Activated CD8-positive, alpha-beta T cell treated with anti-CD3 and anti-CD28 coated beads for 36 hours (primary cell): ENCODE measurements around the gene MYPOP. TPM values are rescaled to one million over a fixed set of nuclear protein-coding genes. Genes with fewer than 3 reads are reported as not detected.

Experiments
- ATAC-seq: fragments of 200-7000 bp; cut with Tn5 transposase; one replicate; pipeline ENCODE4 v1.10.0; 2021; ENCODE audit warnings: mild to moderate bottlenecking, moderate library complexity
- CTCF ChIA-PET: fragments of 350-600 bp; sonication (Branson Sonifier 250); formaldehyde crosslinking; loops from one replicate; lab custom pipeline; 2021; ENCODE audit warnings: antibody characterized with exemption; lab: Charles Lee
- POLR2A ChIA-PET: fragments of 350-600 bp; sonication (Branson Sonifier 250); formaldehyde crosslinking; loops from one replicate; lab custom pipeline; 2021; ENCODE audit warnings: antibody characterized with exemption; lab: Charles Lee
- DNase-seq: peaks from one replicate; pipeline ENCODE4 v3.0.0-alpha.2; 2020
- H3K27ac Mint-ChIP-seq: one replicate; pipeline ENCODE4 v1.8.0; 2021; ENCODE audit warnings: mild to moderate bottlenecking, mixed read lengths
- H3K27me3 Mint-ChIP-seq: one replicate; pipeline ENCODE4 v1.8.0; 2021; ENCODE audit warnings: mixed read lengths
- H3K36me3 Mint-ChIP-seq: one replicate; pipeline ENCODE4 v1.8.0; 2021; ENCODE audit warnings: low read depth, mixed read lengths
- H3K4me1 Mint-ChIP-seq: one replicate; pipeline ENCODE4 v1.8.0; 2021; ENCODE audit warnings: low read depth, mixed read lengths
- H3K4me3 Mint-ChIP-seq: one replicate; pipeline ENCODE4 v1.8.0; 2021; ENCODE audit warnings: mild to moderate bottlenecking, moderate library complexity, mixed read lengths
- H3K9me3 Mint-ChIP-seq: one replicate; pipeline ENCODE4 v1.8.0; 2021; ENCODE audit warnings: mixed read lengths
- CTCF ChIP-seq: fragments of 200-600 bp; IDR thresholded peaks from one replicate; pipeline ENCODE4 v1.8.0; 2022; ENCODE audit warnings: antibody characterized with exemption, mild to moderate bottlenecking
- intact Hi-C: fragments of 100-400 bp; cut with micrococcal nuclease; formaldehyde crosslinking; loops from one replicate; pipeline ENCODE4 v1.10.0; 2022
- total RNA-seq, 2 experiments: library from RNA; stranded (reverse); gene quantifications; one replicate each; pipeline ENCODE4 v1.2.3, GENCODE V29; 2021

Gene MYPOP
- total RNA-seq, 2 experiments from 2014 or later, result 4.1 to 5.0 TPM

DNA sequence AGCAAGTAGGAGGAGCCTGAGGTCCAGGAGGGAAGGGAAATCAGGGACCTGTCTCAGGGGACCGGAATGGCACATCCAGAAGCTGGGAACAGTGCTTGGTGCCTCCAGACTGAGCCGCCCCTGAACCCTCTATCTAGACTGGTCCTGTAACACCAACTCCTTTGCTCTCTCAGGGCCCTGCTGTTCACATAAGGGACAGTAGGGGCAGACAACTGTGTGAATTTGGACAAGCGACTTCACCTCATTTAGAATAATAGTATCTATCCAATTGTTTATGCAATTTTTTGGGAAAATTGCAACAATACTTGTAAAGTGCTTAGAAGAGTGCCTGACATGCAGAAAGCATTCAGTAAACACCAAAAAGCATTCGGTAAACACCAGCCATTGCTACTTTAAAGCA is 53.5 kb downstream of the MYPOP start:
- ATAC-seq, result peak; percentile 47
- H3K4me3 Mint-ChIP-seq, result no peak overlapping the region
- H3K9me3 Mint-ChIP-seq, result no peaks in the 10 kb centered on the region
- intact Hi-C loops, result no loop called here
- no peak for TF ChIP-seq CTCF
- no peak overlapping the region for H3K27ac Mint-ChIP-seq
- peaks cover 55% of the 10 kb centered on the region for H3K36me3 Mint-ChIP-seq
- no peaks in the 10 kb centered on the region for H3K27me3 Mint-ChIP-seq
- no peaks in the 10 kb centered on the region for H3K4me1 Mint-ChIP-seq
- ChIA-PET CTCF (interaction anchor here (0.7 to 1.7 kb wide), 2 partner anchors 79 to 649 kb away, joined by 3 to 6 read pairs; partner anchors contain the start of gene SIX5), POLR2A (no interaction called here)
- peak; percentile 10 for DNase-seq

DNA sequence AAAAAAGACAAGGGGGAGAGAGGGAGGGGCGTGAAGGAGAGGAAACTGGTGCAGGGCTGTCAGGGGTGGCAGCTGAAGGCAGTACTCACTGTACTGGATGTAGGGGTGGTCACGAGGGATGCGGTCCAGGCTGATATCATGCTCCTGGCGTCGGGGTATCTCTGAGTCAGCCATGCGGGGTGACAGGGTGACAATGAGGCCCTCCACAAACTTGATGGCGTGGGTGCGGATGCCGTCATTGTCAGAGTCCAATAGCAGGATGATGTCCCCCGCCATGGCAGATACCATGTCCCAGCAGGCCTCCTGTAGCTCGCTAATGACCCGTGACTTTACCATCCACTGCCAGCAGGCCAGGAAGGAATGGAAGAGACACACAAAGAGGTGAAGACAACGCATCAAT is 54.8 kb downstream of the MYPOP start:
- Mint-ChIP-seq H3K27me3 (no peaks in the 10 kb centered on the region), H3K4me3 (no peak overlapping the region), H3K9me3 (no peaks in the 10 kb centered on the region), H3K27ac (no peak overlapping the region), H3K36me3 (peaks cover 58% of the 10 kb centered on the region), H3K4me1 (no peaks in the 10 kb centered on the region)
- ChIA-PET POLR2A (interaction anchor here (0.6 kb wide), 1 partner anchor 373 kb away, joined by 3 read pairs; no protein-coding TSS in a partner anchor), CTCF (interaction anchor here (1.1 to 2.0 kb wide), 3 partner anchors 16 to 49 kb away, joined by 3 to 8 read pairs (median 4); no protein-coding TSS in a partner anchor)
- ATAC-seq (no peak), DNase-seq (no peak)
- TF ChIP-seq CTCF, result no peak
- intact Hi-C loops, result no loop called here

DNA sequence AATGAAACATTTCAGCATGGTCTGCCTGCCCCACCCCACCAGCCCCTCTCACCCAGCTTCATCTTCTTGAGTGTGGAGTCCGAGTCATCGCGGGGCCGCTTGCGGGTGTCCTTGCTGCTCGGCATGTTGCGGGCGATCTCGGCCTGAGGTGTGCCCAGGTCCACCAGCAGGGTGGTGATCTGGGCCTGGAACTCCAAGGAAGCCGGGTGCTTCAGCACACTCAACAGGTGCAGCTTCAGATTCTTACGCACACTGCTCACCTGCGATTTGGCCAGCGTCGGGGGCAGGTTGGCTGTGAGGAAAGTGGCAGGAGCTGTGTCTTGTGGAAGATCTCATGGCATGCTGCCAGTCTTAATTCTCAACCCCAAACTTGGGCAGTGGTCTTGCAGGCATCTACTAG is 60.2 kb downstream of the MYPOP start:
- Mint-ChIP-seq H3K4me3 (no peak overlapping the region), H3K4me1 (no peaks in the 10 kb centered on the region), H3K27ac (no peak overlapping the region), H3K9me3 (no peaks in the 10 kb centered on the region), H3K27me3 (no peaks in the 10 kb centered on the region), H3K36me3 (peaks cover 61% of the 10 kb centered on the region)
- intact Hi-C loops, result no loop called here
- no peak for TF ChIP-seq CTCF
- no peak for ATAC-seq
- ChIA-PET CTCF (interaction anchor here (2.2 kb wide), 1 partner anchor 25 kb away, joined by 8 read pairs; no protein-coding TSS in a partner anchor), POLR2A (no interaction called here)
- no peak for DNase-seq

Other genes with a start within 250 kb of the MYPOP start
- 1 to 10 TPM; 5.9 to 6.8 TPM for gene GIPR, start 234.4 kb downstream of the MYPOP start, total RNA-seq
- gene SNRPD2, start 210.7 kb downstream of the MYPOP start, total RNA-seq, result 100 to 1,000 TPM; 918 to 967 TPM
- 10 to 100 TPM; 31.6 to 31.7 TPM for gene QPCTL, start 209.9 kb downstream of the MYPOP start, total RNA-seq
- gene FBXO46, start 171.7 kb downstream of the MYPOP start, total RNA-seq, result 10 to 100 TPM; 28.6 to 34.7 TPM
- gene MEIOSIN, start 169.2 kb downstream of the MYPOP start, total RNA-seq, result not detected
- gene SIX5, start 133.4 kb downstream of the MYPOP start, total RNA-seq, result 1 to 10 TPM in 1 of 2 experiments, under 1 TPM in 1; 0.97 to 1.5 TPM
- gene DMPK, start 120.1 kb downstream of the MYPOP start, total RNA-seq, result 1 to 10 TPM; 5.8 to 8.0 TPM
- gene DMWD, start 109.8 kb downstream of the MYPOP start, total RNA-seq, result 10 to 100 TPM; 23.5 to 26.0 TPM
- under 1 TPM; 0.41 to 0.63 TPM for gene RSPH6A, start 87.3 kb downstream of the MYPOP start, total RNA-seq
- gene SYMPK, start 39.5 kb downstream of the MYPOP start, total RNA-seq, result 100 to 1,000 TPM in 1 of 2 experiments, 10 to 100 TPM in 1; 96.8 to 114 TPM
- under 1 TPM in 1 of 2 experiments, not detected in 1; 0.36 TPM for gene FOXA3, start 38.3 kb downstream of the MYPOP start, total RNA-seq
- gene IRF2BP1, start 16.5 kb downstream of the MYPOP start, total RNA-seq, result 10 to 100 TPM; 15.3 to 17.2 TPM
- not detected for gene NANOS2, start 12.2 kb upstream of the MYPOP start, total RNA-seq
- not detected for gene NOVA2, start 71.3 kb upstream of the MYPOP start, total RNA-seq
- gene CCDC61, start 92.9 kb upstream of the MYPOP start, total RNA-seq, result 10 to 100 TPM; 26.9 to 29.2 TPM
- gene PGLYRP1, start 120.4 kb upstream of the MYPOP start, total RNA-seq, result not detected
- gene IGFL4, start 138.4 kb upstream of the MYPOP start, total RNA-seq, result not detected
- not detected for gene IGFL3, start 222.1 kb upstream of the MYPOP start, total RNA-seq
- gene IGFL2, start 245.6 kb upstream of the MYPOP start, total RNA-seq, result not detected